G401.6 (cell line): Measurements from ENCODE around the gene CRACR2B.

Experiments
- FAIRE-seq: peaks from 2 replicates; lab custom pipeline; 2012; peaks lifted over from hg19 to GRCh38; lab: Jason Lieb, UNC

The CRACR2B gene

DNA sequence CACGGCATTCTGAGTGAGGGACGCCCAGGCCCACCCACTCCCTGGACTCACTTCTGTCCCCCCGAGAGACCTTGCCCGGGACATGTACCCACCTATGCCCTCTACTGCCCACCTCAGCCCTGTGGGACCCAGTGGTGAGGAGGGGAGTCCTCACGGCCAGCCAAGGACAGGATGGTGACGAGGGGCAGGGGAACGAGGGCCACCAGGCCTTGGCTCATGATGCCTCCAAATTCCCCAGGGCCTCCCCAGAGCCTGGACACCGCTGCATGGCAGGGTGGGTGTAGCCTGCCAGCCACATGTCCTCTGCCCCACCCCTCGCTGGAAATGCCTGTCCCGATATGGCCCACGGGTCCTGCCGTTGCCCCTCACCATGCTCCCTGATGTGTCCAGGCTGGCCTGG is 41.1 kb downstream of the CRACR2B start:
- no peak for FAIRE-seq

DNA sequence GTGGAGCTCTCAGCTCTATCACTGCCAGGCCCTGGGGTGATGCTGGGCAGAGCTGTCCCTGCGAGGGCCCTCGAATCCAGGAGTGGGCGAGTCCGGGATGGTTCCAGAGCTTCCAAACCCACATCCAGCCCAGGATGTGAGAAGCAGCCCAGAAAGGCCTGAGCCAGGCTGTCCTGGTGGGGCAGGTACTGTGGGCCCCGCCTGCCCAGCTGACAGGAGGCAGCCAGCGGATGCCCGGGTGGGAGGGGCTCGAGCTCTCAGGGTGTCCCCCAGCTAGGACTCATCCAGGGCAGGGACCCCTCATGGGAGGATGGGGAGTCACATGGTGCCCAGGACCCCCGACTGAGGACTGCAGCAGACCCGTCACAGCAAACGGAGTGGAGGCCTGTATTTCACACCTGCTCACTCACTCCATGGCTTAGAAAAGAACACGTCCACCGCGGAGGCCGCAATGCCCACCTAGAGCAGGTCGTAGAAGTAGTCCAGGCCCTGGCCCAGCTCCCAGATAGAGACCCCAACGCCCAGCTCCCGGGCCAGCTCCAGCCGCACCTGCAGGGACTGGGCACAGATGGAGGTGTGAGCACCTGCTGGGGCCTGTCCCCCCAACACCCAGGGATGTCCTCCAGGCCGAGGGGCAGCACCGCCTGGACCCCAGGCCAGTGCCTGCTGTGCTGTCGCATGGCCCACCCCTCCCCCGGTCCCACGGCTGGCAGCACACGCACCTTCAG is 41.8 kb downstream of the CRACR2B start:
- FAIRE-seq, result no peak

DNA sequence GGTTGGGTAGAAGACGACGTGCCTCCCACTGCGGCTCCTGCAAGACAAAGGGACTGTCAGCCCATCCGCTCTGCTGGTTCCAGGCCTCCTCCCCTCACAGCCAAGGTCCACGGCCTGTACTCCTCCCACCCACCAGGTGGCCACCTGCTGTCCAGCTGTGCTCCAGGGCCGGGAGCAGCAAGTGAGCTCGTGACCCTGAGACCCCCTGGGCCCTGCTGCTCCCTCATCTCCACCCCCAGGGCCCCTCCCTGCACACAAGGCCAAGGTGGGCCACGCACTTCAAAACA is 42.4 kb downstream of the CRACR2B start:
- no peak for FAIRE-seq

DNA sequence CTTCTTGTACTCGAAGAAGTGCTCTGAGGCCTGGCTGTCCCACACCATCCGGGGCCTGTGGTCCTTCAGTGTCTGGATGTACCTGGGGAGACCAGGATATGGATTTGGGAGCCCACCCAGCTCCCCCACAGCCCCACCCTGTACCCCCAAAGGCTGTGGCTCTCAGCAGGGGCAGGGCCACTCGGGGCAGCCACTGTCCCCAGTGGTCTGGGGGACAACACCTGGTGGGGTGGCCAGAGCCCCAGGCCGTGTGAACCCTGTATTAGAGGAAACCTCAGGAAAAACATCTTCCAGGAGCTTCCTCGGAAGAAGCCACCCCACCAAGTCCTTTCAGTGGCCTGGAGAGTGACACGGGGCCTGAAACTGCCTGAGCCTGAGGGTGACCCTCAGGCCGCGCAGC is 42.7 kb downstream of the CRACR2B start:
- FAIRE-seq, result no peak

DNA sequence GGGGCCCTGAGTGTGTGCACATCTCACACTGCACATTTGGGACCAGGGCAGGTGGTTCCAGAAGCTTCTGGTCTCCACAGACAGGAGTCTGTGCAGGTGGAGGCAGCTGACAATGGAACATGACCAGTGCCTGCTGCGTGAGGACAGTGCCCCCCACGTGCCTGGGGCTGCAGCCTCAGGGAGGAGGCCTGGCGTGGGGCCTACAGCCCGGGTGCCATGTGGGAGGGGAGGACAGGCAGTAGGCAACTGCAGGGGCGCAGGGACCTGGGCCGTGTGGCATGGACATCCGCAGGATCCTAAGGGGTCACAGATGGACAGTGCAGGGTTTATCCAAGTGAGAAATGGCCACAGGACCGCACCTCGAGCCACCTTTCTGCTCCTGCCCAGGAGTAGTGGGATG is 43.8 kb downstream of the CRACR2B start:
- no peak for FAIRE-seq

DNA sequence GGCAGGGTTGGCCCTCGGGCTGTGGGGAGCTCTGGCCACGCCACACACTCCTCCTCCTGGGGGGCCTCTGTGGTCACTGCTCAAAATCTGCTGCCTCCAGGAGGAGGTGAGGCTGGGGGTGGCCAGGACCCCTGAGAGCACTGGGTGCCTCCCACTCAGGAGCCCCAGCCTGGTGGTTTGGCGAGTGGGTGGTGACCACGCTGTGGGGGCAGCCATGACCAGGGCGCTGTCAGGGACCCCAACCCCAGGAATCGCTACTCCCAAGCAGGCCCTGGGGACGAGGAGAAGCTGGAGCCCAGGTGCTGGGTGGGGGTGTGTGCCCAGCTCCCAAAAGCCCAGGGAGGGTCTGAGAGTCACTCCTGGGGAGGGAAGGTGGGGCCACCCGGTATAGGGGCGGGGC is 45.1 kb downstream of the CRACR2B start:
- no peak for FAIRE-seq

DNA sequence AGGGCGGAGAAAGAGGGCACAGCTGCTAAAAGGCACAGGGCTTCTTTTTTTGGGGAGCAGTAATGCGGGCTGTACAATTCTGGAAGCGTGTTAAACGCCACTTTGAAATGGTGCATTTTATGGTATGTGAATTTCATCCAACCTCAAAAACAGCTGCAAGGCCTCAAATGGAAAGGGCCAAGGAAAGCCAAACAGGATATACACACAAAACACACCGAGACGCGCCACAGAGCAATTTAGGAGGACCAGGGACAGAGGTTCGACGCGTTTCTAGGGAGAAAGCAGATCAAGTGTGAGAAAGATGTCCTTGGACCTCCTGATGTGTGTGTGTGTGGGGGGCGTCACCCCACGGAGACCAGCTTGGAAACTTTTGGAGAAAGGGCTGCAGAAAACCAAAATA is 46.0 kb downstream of the CRACR2B start:
- FAIRE-seq, result no peak

DNA sequence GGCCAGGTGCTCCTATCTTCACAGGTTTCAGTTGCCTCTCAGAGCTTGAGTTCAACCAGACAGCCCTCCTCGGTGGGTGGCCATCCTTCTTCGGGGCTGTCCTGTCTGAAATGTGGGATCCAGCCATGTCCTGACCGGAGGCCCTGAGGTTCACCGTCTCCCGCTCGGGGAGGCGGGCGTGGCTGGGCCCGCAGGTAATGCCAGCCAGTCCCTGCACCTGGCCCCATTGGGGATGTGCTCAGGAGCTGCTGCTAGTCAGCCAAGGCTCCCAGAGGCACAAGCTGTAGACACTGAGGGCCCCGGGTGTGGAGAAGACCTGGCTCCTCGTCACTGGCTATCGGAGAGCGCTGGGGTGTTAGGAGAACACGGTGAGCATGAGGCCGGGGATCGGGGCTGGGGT is 47.5 kb downstream of the CRACR2B start:
- FAIRE-seq, result no peak

DNA sequence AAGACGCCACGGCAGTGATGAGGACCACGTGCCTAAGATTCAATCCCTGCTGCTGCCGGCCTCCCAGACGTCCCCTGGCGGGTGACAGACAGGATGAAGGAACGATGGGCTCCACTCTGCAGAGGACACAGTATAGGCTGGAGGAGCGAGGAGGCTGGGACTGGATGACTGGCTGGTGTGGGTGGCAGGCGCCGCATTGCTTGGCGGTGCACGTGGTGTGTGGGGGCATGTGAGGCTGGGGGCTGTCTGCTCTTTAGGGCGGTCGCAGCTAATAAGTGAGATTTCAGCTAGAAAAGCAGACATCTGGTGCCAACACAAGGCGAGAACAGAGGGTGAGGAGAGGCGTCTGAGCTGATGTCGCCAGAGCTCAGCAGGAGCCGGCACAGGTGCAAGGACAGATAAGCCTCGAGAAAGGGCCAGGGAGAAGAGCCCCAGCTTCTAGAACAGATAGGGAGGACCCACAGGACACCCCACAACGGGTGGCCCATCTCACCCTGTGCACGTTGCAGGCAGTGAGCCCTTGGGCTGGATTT is 48.1 kb downstream of the CRACR2B start:
- no peak for FAIRE-seq

DNA sequence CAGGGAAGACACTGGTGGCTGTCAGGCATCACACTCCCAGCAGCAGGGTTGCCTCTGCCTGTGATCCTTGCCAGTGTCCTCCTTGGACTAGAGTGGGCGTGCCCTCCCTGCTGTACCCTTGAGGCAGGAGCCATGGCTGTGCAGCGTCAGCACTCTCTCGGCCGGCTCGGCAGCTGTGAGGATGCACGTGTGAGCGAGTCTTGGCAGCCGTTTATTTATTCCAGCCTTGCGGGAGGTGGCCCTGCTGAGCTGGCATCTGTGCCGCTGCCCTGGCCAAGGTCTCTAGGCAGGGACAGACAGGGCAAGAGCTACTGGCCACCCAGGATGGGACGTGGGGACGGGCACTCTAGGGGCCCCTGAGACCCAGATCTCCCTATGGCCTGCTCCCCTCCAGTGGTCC is 48.8 kb downstream of the CRACR2B start:
- FAIRE-seq, result no peak

DNA sequence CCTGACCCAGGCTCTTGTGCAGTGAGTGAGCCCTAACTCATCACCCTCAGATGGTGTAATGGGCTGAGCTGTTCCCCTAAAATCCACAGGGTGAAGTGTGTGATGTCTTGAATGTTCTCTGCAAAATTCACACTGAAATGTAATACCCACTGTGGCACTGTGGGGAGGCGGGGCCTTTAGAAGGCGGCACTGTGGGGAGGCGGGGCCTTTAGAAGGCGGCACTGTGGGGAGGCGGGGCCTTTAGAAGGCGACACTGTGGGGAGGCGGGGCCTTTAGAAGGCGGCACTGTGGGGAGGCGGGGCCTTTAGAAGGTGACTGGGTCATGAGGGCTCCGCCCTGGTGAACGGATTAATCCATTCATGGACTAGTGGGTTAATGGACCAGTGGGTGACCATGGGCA is 49.8 kb downstream of the CRACR2B start:
- FAIRE-seq, result no peak

DNA sequence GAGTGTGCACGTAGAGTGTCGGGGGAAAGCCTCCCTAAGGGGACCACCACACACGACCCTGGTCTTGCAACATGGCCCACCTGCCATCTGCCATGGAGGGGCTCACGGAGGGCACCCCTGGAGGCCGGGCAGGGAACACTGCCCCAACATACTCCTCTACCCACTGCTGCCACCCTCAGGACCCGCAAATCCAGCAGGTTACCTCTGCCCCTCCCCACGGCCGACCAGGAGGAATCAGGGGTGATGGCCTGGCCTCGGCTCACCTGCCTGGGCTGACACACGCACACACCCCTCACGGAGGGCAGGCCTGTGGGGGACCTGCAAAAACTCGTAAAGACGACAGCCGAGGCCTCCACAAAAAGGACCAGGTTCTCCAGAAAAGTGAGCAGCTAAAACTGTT is 52.7 kb downstream of the CRACR2B start:
- FAIRE-seq, result no peak
